DOHH2 (cell line): ENCODE data around the gene ITSN2.

Source experiments
- H3F3A ChIP-seq: fragments of 200-600 bp; sonication (generic), shearing (Covaris generic); 2 replicates; pipeline ENCODE4 v1.6.0; 2016; ENCODE audit warnings: antibody characterized with exemption, mild to moderate bottlenecking; ENCODE audit not compliant: control insufficient read depth, insufficient read depth
- H3K27ac ChIP-seq: fragments of 200-600 bp; sonication (generic); 2 replicates; pipeline ENCODE4 v1.5.1; 2014; ENCODE audit warnings: low read depth, mild to moderate bottlenecking, low read length, moderate library complexity
- H3K27me3 ChIP-seq: fragments of 200-600 bp; sonication (generic); 2 replicates; pipeline ENCODE4 v1.6.1; 2014; ENCODE audit warnings: mild to moderate bottlenecking, low read length, mixed read lengths; ENCODE audit not compliant: control insufficient read depth
- H3K36me3 ChIP-seq: fragments of 200-600 bp; sonication (generic); 2 replicates; pipeline ENCODE4 v1.6.1; 2014; ENCODE audit warnings: mild to moderate bottlenecking, low read length, moderate library complexity, mixed read lengths; ENCODE audit not compliant: control insufficient read depth
- H3K4me1 ChIP-seq: fragments of 200-600 bp; sonication (generic); 2 replicates; pipeline ENCODE4 v1.6.1; 2014; ENCODE audit warnings: mild to moderate bottlenecking, low read length, mixed read lengths; ENCODE audit not compliant: control insufficient read depth
- H3K4me2 ChIP-seq: fragments of 200-600 bp; sonication (generic); 2 replicates; pipeline ENCODE4 v1.6.0; 2014; ENCODE audit warnings: mild to moderate bottlenecking, low read length, moderate library complexity
- H3K4me3 ChIP-seq: fragments of 200-600 bp; sonication (generic); 2 replicates; pipeline ENCODE4 v1.5.1; 2014; ENCODE audit warnings: mild to moderate bottlenecking, low read length, mixed read lengths
- H3K79me2 ChIP-seq: fragments of 200-600 bp; sonication (generic); 2 replicates; pipeline ENCODE4 v1.6.1; 2014; ENCODE audit warnings: mild to moderate bottlenecking, low read length, mixed read lengths; ENCODE audit not compliant: control insufficient read depth
- H3K9me2 ChIP-seq: fragments of 200-600 bp; sonication (generic); replicated peaks from 2 replicates; pipeline ENCODE4 v1.6.1; 2014; ENCODE audit warnings: mild to moderate bottlenecking, low read length, mixed read lengths; ENCODE audit not compliant: control insufficient read depth
- H3K9me3 ChIP-seq: fragments of 200-600 bp; sonication (generic); 2 replicates; pipeline ENCODE4 v1.6.1; 2014; ENCODE audit warnings: antibody characterized with exemption, low read length, mixed read lengths; ENCODE audit not compliant: control insufficient read depth, insufficient read depth
- H4K20me1 ChIP-seq: fragments of 200-600 bp; sonication (generic); 2 replicates; pipeline ENCODE4 v1.6.0; 2014; ENCODE audit warnings: low read depth, mild to moderate bottlenecking, antibody characterized with exemption, low read length, moderate library complexity; ENCODE audit not compliant: control insufficient read depth, insufficient read depth
- EZH2phosphoT487 ChIP-seq: fragments of 200-600 bp; sonication (generic); IDR thresholded peaks from 2 replicates; pipeline ENCODE4 v1.6.1; 2017; ENCODE audit warnings: borderline replicate concordance, mild to moderate bottlenecking, antibody characterized with exemption, low read length, moderate library complexity, mixed read lengths
- TF ChIP-seq, protein P1 (sequence below): fragments of 200-600 bp; sonication (generic); IDR thresholded peaks from one replicate; pipeline ENCODE4 v1.5.1; 2014; ENCODE audit warnings: antibody characterized with exemption, mild to moderate bottlenecking, low read depth, low read length; ENCODE audit not compliant: poor library complexity, severe bottlenecking

ITSN2 gene

DNA sequence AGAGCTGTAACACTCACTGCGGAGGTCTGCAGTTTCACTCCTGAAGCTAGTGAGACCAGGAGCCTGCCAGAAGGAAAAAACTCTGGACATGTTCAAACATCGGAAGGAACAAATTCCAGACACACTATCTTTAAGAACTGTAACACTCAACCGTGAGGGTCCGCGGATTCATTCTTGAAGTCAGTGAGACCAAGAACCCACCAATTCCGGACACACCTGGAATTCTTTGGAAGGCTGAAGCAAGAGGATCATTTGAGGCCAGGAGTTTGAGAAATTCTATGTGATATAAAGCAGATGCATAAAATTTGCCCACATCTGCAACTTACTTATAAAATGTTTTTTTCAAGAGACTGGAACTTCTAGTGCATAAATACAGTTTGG lies 43.5 kb upstream of the ITSN2 start:
- TF ChIP-seq, protein P1, sequence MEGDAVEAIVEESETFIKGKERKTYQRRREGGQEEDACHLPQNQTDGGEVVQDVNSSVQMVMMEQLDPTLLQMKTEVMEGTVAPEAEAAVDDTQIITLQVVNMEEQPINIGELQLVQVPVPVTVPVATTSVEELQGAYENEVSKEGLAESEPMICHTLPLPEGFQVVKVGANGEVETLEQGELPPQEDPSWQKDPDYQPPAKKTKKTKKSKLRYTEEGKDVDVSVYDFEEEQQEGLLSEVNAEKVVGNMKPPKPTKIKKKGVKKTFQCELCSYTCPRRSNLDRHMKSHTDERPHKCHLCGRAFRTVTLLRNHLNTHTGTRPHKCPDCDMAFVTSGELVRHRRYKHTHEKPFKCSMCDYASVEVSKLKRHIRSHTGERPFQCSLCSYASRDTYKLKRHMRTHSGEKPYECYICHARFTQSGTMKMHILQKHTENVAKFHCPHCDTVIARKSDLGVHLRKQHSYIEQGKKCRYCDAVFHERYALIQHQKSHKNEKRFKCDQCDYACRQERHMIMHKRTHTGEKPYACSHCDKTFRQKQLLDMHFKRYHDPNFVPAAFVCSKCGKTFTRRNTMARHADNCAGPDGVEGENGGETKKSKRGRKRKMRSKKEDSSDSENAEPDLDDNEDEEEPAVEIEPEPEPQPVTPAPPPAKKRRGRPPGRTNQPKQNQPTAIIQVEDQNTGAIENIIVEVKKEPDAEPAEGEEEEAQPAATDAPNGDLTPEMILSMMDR = no peak
- no peak for TF ChIP-seq EZH2phosphoT487

DNA sequence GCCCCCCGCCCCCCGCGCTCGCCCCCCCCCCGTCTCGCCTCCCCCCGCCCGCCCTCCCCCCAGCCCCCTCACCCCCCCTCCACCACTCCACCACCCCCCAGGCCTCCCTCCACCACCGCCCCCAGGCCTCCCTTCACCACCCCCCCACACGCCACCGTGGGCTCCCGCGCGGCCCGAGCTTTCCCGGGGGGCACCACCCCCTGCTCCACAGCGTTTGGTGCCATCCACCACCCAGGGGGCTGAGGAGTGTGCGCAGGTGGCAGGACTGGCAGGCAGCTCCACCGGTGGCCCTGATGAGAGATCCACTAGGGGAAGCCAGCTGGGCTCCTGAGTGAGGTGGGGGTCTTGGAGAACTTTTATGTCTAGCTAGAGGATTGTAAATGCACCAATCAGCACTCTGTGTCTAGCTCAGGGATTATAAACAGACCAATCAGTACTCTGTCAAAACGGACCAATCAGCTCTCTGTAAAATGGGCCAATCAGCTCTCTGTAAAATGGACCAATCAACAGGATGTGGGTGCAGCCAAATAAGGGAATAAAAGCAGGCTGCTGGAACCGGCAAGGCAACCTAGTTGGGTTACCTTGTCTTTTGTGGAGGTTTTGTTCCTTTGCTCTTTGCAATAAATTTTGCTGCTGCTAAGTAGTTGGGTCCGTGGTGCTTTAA lies 43.0 kb upstream of the ITSN2 start:
- Histone ChIP-seq H3F3A (no peaks in the 10 kb centered on the region), H3K27ac (no peak overlapping the region), H3K4me3 (no peak overlapping the region), H4K20me1 (no peaks in the 10 kb centered on the region), H3K79me2 (no peaks in the 10 kb centered on the region), H3K27me3 (no peaks in the 10 kb centered on the region), H3K9me2 (no peaks in the 10 kb centered on the region), H3K9me3 (peaks cover 5% of the 10 kb centered on the region), H3K4me2 (no peak overlapping the region), H3K36me3 (no peaks in the 10 kb centered on the region), H3K4me1 (0 out of 2 replicates have a peak, but pooled peaks cover 3% of the 10 kb centered on the region)
- TF ChIP-seq, protein P1 = no peak
- TF ChIP-seq EZH2phosphoT487 = no peak

More for the DNA sequence above, 43.5 kb upstream of the ITSN2 start:
- no peaks in the 10 kb centered on the region for H3F3A ChIP-seq
- H3K4me3 ChIP-seq = no peak overlapping the region
- no peaks in the 10 kb centered on the region for H3K36me3 ChIP-seq
- H3K27me3 ChIP-seq = no peaks in the 10 kb centered on the region
- peaks cover 5% of the 10 kb centered on the region for H3K9me3 ChIP-seq
- H4K20me1 ChIP-seq = no peaks in the 10 kb centered on the region
- H3K9me2 ChIP-seq = no peaks in the 10 kb centered on the region
- no peak overlapping the region for H3K27ac ChIP-seq
- H3K4me1 ChIP-seq = 0 out of 2 replicates have a peak, but pooled peaks cover 3% of the 10 kb centered on the region
- no peak overlapping the region for H3K4me2 ChIP-seq
- H3K79me2 ChIP-seq = no peaks in the 10 kb centered on the region

DNA sequence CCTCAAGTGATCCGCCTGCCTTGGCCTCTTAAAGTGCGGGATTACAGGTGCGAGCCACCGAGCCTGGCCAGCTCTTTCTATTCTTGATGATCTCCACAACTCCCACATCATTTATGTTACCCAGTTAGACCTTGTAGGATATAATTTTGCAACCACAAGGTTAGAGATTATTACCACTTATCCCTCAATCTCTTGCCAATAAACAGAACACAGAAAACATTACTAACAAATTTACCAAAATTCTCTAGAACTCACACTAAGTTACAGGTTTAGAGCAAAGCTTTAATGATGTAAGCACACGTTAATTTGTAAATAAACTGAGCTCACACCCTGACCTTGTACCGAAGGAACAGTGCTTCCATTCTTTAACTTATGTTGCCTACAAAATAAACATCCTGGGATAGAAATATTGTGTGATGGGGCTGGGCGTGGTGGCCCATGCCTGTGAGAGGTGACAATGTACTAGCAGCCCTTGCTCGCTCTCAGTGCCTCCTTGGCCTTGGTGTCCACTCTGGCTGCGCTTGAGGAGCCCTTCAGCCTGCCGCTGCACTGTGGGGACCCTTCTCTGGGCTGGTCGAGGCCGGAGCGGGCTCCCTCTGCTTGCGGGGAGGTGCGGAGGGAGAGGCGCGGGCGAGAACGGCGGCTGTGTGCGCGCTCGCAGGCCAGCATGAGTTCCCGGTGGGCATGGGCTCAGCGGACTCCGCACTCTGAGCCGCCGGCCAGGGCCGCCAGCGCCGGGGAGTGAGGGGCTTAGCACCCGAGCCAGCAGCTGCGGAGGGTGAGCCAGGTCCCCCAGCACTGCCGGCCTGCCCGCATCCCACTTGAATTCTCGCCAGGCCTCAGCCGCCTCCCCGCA lies 42.1 kb upstream of the ITSN2 start:
- Histone ChIP-seq H3K4me2 (no peak overlapping the region), H3K79me2 (no peaks in the 10 kb centered on the region), H3K9me2 (no peaks in the 10 kb centered on the region), H3K36me3 (no peaks in the 10 kb centered on the region), H3K27me3 (no peaks in the 10 kb centered on the region), H3K9me3 (peaks cover 5% of the 10 kb centered on the region), H3K27ac (no peak overlapping the region), H4K20me1 (no peaks in the 10 kb centered on the region), H3K4me3 (no peak overlapping the region), H3F3A (no peaks in the 10 kb centered on the region), H3K4me1 (0 out of 2 replicates have a peak, but pooled peaks cover 3% of the 10 kb centered on the region)
- no peak for TF ChIP-seq EZH2phosphoT487
- TF ChIP-seq, protein P1 = no peak
